ENCODE measurements around the gene BLOC1S3.

GRCh38 chr19:45133661-45134060 is 44.9 kb upstream of the BLOC1S3 start:
- TF ChIP-seq CTCF (IDR thresholded peaks at IDR 0.05; ENCODE audit: low read depth, low read length, poor library complexity, severe bottlenecking) = no peak
- no peak for TF ChIP-seq EZH2phosphoT487 (IDR thresholded peaks at IDR 0.05; ENCODE audit: borderline replicate concordance, low read length)

Measured in DOHH2 (cell line).